Neuronal stem cell (in vitro differentiated cells): Measurements from ENCODE around the gene GREB1.

Source experiments
- DNase-seq: peaks from one replicate; pipeline ENCODE4 v3.0.0-alpha.2; 2013; ENCODE audit warnings: low spot score
- H2AFZ ChIP-seq: one replicate; pipeline ENCODE4 v1.6.1; 2013; ENCODE audit warnings: mild to moderate bottlenecking, low read length, inconsistent platforms
- H2AK5ac ChIP-seq: 2 replicates; pipeline ENCODE4 v1.6.1; 2013; ENCODE audit warnings: low read depth, mild to moderate bottlenecking, inconsistent platforms, low read length, moderate library complexity, mixed read lengths
- H2BK120ac ChIP-seq: 2 replicates; pipeline ENCODE4 v1.6.1; 2013; ENCODE audit warnings: low read depth, mild to moderate bottlenecking, inconsistent platforms, low read length, moderate library complexity, mixed read lengths
- H2BK12ac ChIP-seq: one replicate; pipeline ENCODE4 v1.6.1; 2013; ENCODE audit warnings: low read length, inconsistent platforms
- H2BK15ac ChIP-seq: 2 replicates; pipeline ENCODE4 v1.6.1; 2013; ENCODE audit warnings: mild to moderate bottlenecking, low read length, inconsistent platforms, mixed read lengths
- H2BK5ac ChIP-seq: one replicate; pipeline ENCODE4 v1.6.1; 2013; ENCODE audit warnings: inconsistent platforms, mild to moderate bottlenecking, low read length, moderate library complexity
- H3K14ac ChIP-seq: one replicate; pipeline ENCODE4 v1.6.1; 2013; ENCODE audit warnings: low read length, inconsistent platforms
- H3K18ac ChIP-seq: 2 replicates; pipeline ENCODE4 v1.6.1; 2013; ENCODE audit warnings: low read length, inconsistent platforms
- H3K23ac ChIP-seq: 2 replicates; pipeline ENCODE4 v1.6.1; 2013; ENCODE audit warnings: low read depth, mild to moderate bottlenecking, mixed read lengths, low read length, inconsistent platforms; ENCODE audit not compliant: poor library complexity
- H3K27ac ChIP-seq: replicated peaks from 3 replicates; pipeline ENCODE4 v1.5.1; 2013; ENCODE audit warnings: low read length, inconsistent platforms
- H3K27me3 ChIP-seq, 3 experiments: 2 replicates each; pipeline ENCODE4 v1.6.1; 2013; ENCODE audit warnings: low read length in 3 of 3, mild to moderate bottlenecking in 2 of 3, inconsistent platforms in 1 of 3, low read depth in 1 of 3, mixed read lengths in 1 of 3, moderate library complexity in 1 of 3; ENCODE audit not compliant: control insufficient read depth in 3 of 3, insufficient read depth in 3 of 3
- H3K36me3 ChIP-seq, 2 donors: replicated peaks in 1 of 2; 2 replicates each; pipeline ENCODE4 v1.6.1; 2013; ENCODE audit warnings: low read length in 2 of 2; ENCODE audit not compliant: control insufficient read depth in 2 of 2, insufficient read depth in 2 of 2
- H3K4ac ChIP-seq: 2 replicates; pipeline ENCODE4 v1.6.1; 2013; ENCODE audit warnings: inconsistent platforms, mild to moderate bottlenecking, low read length, moderate library complexity
- H3K4me1 ChIP-seq, 2 donors: 1 replicate in 1 of 2; 2 replicates in 1 of 2; pipeline ENCODE4 v1.6.1; 2013; ENCODE audit warnings: low read length in 2 of 2, low read depth in 1 of 2; ENCODE audit not compliant: control insufficient read depth in 2 of 2, insufficient read depth in 1 of 2
- H3K4me2 ChIP-seq: one replicate; pipeline ENCODE4 v1.6.1; 2013; ENCODE audit warnings: mild to moderate bottlenecking, low read length, inconsistent platforms; ENCODE audit not compliant: insufficient read depth, poor library complexity, severe bottlenecking
- H3K4me3 ChIP-seq, 2 donors: 2 replicates each; pipeline ENCODE4 v1.5.1; 2013; ENCODE audit warnings: low read length in 2 of 2, mild to moderate bottlenecking in 2 of 2, inconsistent platforms in 1 of 2, moderate library complexity in 1 of 2
- H3K79me1 ChIP-seq: one replicate; pipeline ENCODE4 v1.6.1; 2013; ENCODE audit warnings: low read depth, mild to moderate bottlenecking, inconsistent platforms, low read length, moderate library complexity
- H3K9ac ChIP-seq: one replicate; pipeline ENCODE4 v1.6.1; 2013; ENCODE audit warnings: mild to moderate bottlenecking, low read depth, low read length, inconsistent platforms; ENCODE audit not compliant: poor library complexity
- H3K9me3 ChIP-seq, 2 donors: replicated peaks in 1 of 2; 2 replicates each; pipeline versions ENCODE3 to v1.6.1; 2013; ENCODE audit warnings: low read length in 2 of 2, mild to moderate bottlenecking in 2 of 2, inconsistent platforms in 1 of 2, low read depth in 1 of 2, mixed read lengths in 1 of 2, moderate library complexity in 1 of 2; ENCODE audit not compliant: control insufficient read depth in 2 of 2, insufficient read depth in 1 of 2
- H4K8ac ChIP-seq: one replicate; pipeline ENCODE4 v1.6.1; 2013; ENCODE audit warnings: low read depth, mild to moderate bottlenecking, inconsistent platforms, low read length, moderate library complexity
- H4K91ac ChIP-seq: one replicate; pipeline ENCODE4 v1.6.1; 2013; ENCODE audit warnings: low read length, low read depth, mild to moderate bottlenecking, inconsistent platforms; ENCODE audit not compliant: poor library complexity
- WGBS, 2 donors: extraction: QIAGEN DNeasy Blood & Tissue Kit; methylation state at CpG; one replicate each; pipeline ENCODE4 v1.1.7; 2013; ENCODE audit warnings: missing lambda C conversion rate in 2 of 2, mixed read lengths in 1 of 2; ENCODE audit not compliant: insufficient read length in 2 of 2, insufficient replicate concordance in 1 of 2; ENCODE audit errors: extremely low coverage in 2 of 2; 5-methylcytosine and 5-hydroxymethylcytosine counted together

The GREB1 gene

GRCh38 chr2:11597538-11598225 lies 63.8 kb downstream of the GREB1 start:
- no peaks in the 10 kb centered on the region for H3K79me1 ChIP-seq
- no peak overlapping the region for H2BK15ac ChIP-seq
- H3K27ac ChIP-seq, result no peak overlapping the region
- no peak overlapping the region for H4K8ac ChIP-seq
- H3K4me1 ChIP-seq, result peaks cover 0 to 7% of the 10 kb centered on the region in 2 donors
- no peaks in the 10 kb centered on the region for H3K9me3 ChIP-seq
- WGBS, 2 donors, result no CpG with 5 or more reads among the region's 10 CpGs
- DNase-seq, result no peak
- peaks cover 39 to 93% of the 10 kb centered on the region in 2 donors for H3K36me3 ChIP-seq
- H3K4me2 ChIP-seq, result no peak overlapping the region
- no peak overlapping the region for H3K23ac ChIP-seq
- H3K27me3 ChIP-seq, result no peaks in the 10 kb centered on the region
- H2AFZ ChIP-seq, result no peak overlapping the region
- H2BK12ac ChIP-seq, result no peak overlapping the region
- no peak overlapping the region for H2BK120ac ChIP-seq
- no peak overlapping the region for H2BK5ac ChIP-seq
- no peak overlapping the region for H3K9ac ChIP-seq
- H3K4me3 ChIP-seq, result no peak overlapping the region
- no peak overlapping the region for H4K91ac ChIP-seq
- H3K4ac ChIP-seq, result no peak overlapping the region
- no peak overlapping the region for H2AK5ac ChIP-seq
- no peak overlapping the region for H3K18ac ChIP-seq
- no peak overlapping the region for H3K14ac ChIP-seq

DNA sequence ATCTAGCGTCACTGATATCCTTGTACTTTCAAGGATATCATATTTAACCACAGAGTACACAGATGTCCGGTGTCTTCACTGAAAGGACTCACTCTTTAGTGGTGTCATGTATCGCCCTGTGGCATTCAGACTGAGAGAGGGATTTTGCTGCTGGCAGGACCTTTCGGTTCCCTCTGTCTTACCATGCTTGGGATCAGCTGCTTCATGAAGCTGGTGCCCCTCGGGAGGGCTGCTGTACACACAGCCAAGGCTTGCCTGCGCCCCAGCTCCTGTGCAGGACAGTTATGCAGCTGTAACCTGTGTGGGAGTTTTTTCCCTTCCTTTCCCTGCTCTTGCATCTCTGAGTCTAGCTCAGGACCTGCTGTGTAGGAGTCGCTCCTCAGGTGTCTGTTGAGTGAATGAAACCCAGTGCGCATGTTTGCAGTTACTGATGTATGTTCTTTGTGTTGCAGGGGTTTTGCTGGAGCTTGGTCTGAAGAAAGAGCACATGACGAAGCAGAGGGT lies 64.4 kb downstream of the GREB1 start:
- Histone ChIP-seq H2BK12ac (no peak overlapping the region), H3K79me1 (no peaks in the 10 kb centered on the region), H3K4ac (no peak overlapping the region), H3K4me2 (no peak overlapping the region), H3K14ac (no peak overlapping the region), H3K27me3 (no peaks in the 10 kb centered on the region), H3K4me3 (no peak overlapping the region), H2AFZ (no peak overlapping the region), H3K9me3 (no peaks in the 10 kb centered on the region), H2BK5ac (no peak overlapping the region), H3K27ac (no peak overlapping the region), H4K91ac (no peak overlapping the region), H3K9ac (no peak overlapping the region), H3K18ac (no peak overlapping the region), H4K8ac (no peak overlapping the region), H2AK5ac (no peak overlapping the region), H3K23ac (no peak overlapping the region), H3K4me1 (peaks cover 0 to under 1% of the 10 kb centered on the region in 2 donors), H2BK15ac (no peak overlapping the region), H2BK120ac (no peak overlapping the region), H3K36me3 (peaks cover 42 to 93% of the 10 kb centered on the region in 2 donors)
- no CpG with 5 or more reads among the region's 9 CpGs for WGBS, 2 donors
- DNase-seq, result no peak

GRCh38 chr2:11602563-11603204 lies 68.8 kb downstream of the GREB1 start:
- Histone ChIP-seq H3K9ac (no peak overlapping the region), H4K91ac (no peak overlapping the region), H3K14ac (no peak overlapping the region), H3K4me1 (no peaks in the 10 kb centered on the region), H2AK5ac (no peak overlapping the region), H2BK5ac (no peak overlapping the region), H3K79me1 (no peaks in the 10 kb centered on the region), H2BK15ac (no peak overlapping the region), H4K8ac (no peak overlapping the region), H3K36me3 (peaks cover 27 to 97% of the 10 kb centered on the region in 2 donors), H3K27me3 (no peaks in the 10 kb centered on the region), H2BK12ac (no peak overlapping the region), H2AFZ (no peak overlapping the region), H3K23ac (no peak overlapping the region), H3K4ac (no peak overlapping the region), H3K27ac (no peak overlapping the region), H3K4me3 (no peak overlapping the region), H3K18ac (no peak overlapping the region), H2BK120ac (no peak overlapping the region), H3K4me2 (no peak overlapping the region), H3K9me3 (peaks cover 0 to 3% of the 10 kb centered on the region in 2 donors)
- no CpG with 5 or more reads among the region's 7 CpGs for WGBS, 2 donors
- no peak for DNase-seq

DNA sequence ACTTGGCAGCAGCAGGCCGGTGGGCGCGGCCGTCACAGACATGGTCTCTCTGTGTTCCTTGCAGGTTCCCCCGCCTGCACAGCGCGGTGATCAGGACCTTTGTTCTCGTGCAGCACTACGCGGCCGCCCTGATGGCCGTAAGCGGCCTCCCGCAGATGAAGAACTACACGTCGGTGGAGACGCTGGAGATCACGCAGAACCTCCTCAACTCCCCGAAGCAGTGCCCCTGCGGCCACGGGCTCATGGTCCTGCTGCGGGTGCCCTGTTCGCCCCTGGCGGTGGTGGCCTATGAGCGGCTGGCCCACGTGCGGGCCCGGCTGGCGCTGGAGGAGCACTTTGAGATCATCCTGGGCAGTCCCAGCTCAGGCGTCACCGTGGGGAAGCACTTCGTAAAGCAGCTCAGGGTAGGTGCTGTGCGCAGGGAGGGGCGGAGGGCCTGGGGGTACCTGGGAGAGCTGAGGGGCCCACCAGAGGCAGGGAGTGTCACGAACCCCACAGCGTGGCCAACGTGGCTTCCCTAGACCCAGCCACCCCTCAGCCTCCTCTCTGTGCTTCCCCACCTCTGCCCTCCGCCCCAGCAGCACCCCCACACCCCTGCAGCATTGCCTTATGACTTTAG lies 76.9 kb downstream of the GREB1 start:
- Histone ChIP-seq H2BK15ac (no peak overlapping the region), H3K4me1 (no peaks in the 10 kb centered on the region), H3K18ac (peak overlapping the region; percentile 21), H4K91ac (no peak overlapping the region), H3K79me1 (peaks cover 2% of the 10 kb centered on the region), H3K4ac (no peak overlapping the region), H3K9me3 (peaks cover 0 to 3% of the 10 kb centered on the region in 2 donors), H3K14ac (no peak overlapping the region), H4K8ac (no peak overlapping the region), H3K9ac (no peak overlapping the region), H2AK5ac (no peak overlapping the region), H2BK120ac (no peak overlapping the region), H2AFZ (no peak overlapping the region), H3K27ac (no peak overlapping the region), H2BK12ac (no peak overlapping the region), H3K4me3 (no peak overlapping the region), H2BK5ac (no peak overlapping the region), H3K27me3 (no peaks in the 10 kb centered on the region), H3K4me2 (no peak overlapping the region), H3K36me3 (peaks cover 31 to 97% of the 10 kb centered on the region in 2 donors), H3K23ac (peak overlapping the region; percentile 66)
- no peak for DNase-seq
- WGBS, 2 donors, result no CpG with 5 or more reads among the region's 38 CpGs
